HepG2 (cell line): ENCODE data around the gene SYNGR4. TPM values are rescaled to one million over a fixed set of nuclear protein-coding genes. Genes with fewer than 3 reads are reported as not detected.
A peak's percentile ranks its signal among the peaks of the same experiment; 100 is the strongest.

Source experiments
- EEA1 ChIP-seq: sonication (generic); formaldehyde crosslinking; IDR thresholded peaks from 2 replicates; pipeline ENCODE4 v1.5.1; 2020; ENCODE audit warnings: mild to moderate bottlenecking, missing genetic modification reagents, borderline replicate concordance
- MED13 ChIP-seq: sonication (generic); formaldehyde crosslinking; IDR thresholded peaks from 2 replicates; pipeline ENCODE4 v1.5.0; 2020; ENCODE audit warnings: missing genetic modification reagents
- ONECUT2 ChIP-seq: sonication (generic); formaldehyde crosslinking; IDR thresholded peaks from 2 replicates; pipeline ENCODE4 v1.4.0; 2020; ENCODE audit warnings: missing genetic modification reagents
- SALL1 ChIP-seq: sonication (generic); formaldehyde crosslinking; IDR thresholded peaks from 2 replicates; pipeline ENCODE4 v1.8.0; 2022; ENCODE audit warnings: mild to moderate bottlenecking, missing genetic modification reagents
- SAP130 ChIP-seq: IDR thresholded peaks from 2 replicates; pipeline ENCODE4 v1.6.1; 2016; ENCODE audit warnings: low read depth
- TMF1 ChIP-seq: sonication (generic); formaldehyde crosslinking; IDR thresholded peaks from 2 replicates; pipeline ENCODE4 v1.8.1; 2022; ENCODE audit warnings: low read depth, missing genetic modification reagents
- ZNF260 ChIP-seq: sonication (generic); formaldehyde crosslinking; IDR thresholded peaks from 2 replicates; pipeline ENCODE4 v1.4.0; 2020; ENCODE audit warnings: missing genetic modification reagents, low read depth, mild to moderate bottlenecking, borderline replicate concordance
- ZNF788 ChIP-seq: sonication (generic); formaldehyde crosslinking; IDR thresholded peaks from 2 replicates; pipeline ENCODE4 v1.5.0; 2020; ENCODE audit warnings: mild to moderate bottlenecking, missing genetic modification reagents, borderline replicate concordance
- polyA plus RNA-seq, 8 experiments: library from polyadenylated mRNA; depleted of rRNA in 3 of 8; stranded (reverse) in 7 of 8; unstranded in 1 of 8; fragments of >200 nt; fragmentation: Illumina TruSeq in 4 of 8; extraction: Trizol in 4 of 8; gene quantifications; 2 replicates each; pipeline versions ENCODE4 v1.2.1 to v1.2.3, GENCODE V29; 2011 to 2016; ENCODE audit warnings: low read depth in 4 of 8, missing spikeins in 1 of 8, mixed read lengths in 1 of 8; ENCODE audit not compliant: insufficient read depth in 1 of 8
- total RNA-seq, 5 experiments: library from RNA; depleted of rRNA; stranded (reverse); fragments of >200 nt; fragmentation: Illumina TruSeq; extraction: Trizol; gene quantifications; 2 replicates each; pipeline ENCODE4 v1.2.3, GENCODE V29; 2016; ENCODE audit warnings: low read depth in 1 of 5
- TF ChIP-seq, protein P1 (sequence below): sonication (generic); formaldehyde crosslinking; IDR thresholded peaks from 2 replicates; pipeline ENCODE4 v1.5.0; 2020; ENCODE audit warnings: mild to moderate bottlenecking, missing genetic modification reagents
- TF ChIP-seq, protein P2 (sequence below): sonication (generic); formaldehyde crosslinking; conservative IDR thresholded peaks from 2 replicates; pipeline ENCODE4 v1.4.0; 2020; ENCODE audit warnings: mild to moderate bottlenecking, missing genetic modification reagents, moderate library complexity
- TF ChIP-seq, protein P3 (sequence below): sonication (generic); formaldehyde crosslinking; IDR thresholded peaks from 2 replicates; pipeline ENCODE4 v1.4.0; 2020; ENCODE audit warnings: missing genetic modification reagents, borderline replicate concordance
- TF ChIP-seq, protein P4 (sequence below): sonication (generic); formaldehyde crosslinking; IDR thresholded peaks from 2 replicates; pipeline ENCODE4 v1.5.1; 2020; ENCODE audit warnings: mild to moderate bottlenecking, missing genetic modification reagents, borderline replicate concordance
- TF ChIP-seq, protein P5 (sequence below): sonication (generic); formaldehyde crosslinking; IDR thresholded peaks from 2 replicates; pipeline ENCODE4 v1.8.1; 2023; ENCODE audit warnings: mild to moderate bottlenecking, moderate library complexity, missing genetic modification reagents

SYNGR4 gene
- total and polyA plus RNA-seq, 2 of the 13 experiments (the other 11 are each of a cell fraction or from before 2014, with no cell fraction given): not detected

DNA sequence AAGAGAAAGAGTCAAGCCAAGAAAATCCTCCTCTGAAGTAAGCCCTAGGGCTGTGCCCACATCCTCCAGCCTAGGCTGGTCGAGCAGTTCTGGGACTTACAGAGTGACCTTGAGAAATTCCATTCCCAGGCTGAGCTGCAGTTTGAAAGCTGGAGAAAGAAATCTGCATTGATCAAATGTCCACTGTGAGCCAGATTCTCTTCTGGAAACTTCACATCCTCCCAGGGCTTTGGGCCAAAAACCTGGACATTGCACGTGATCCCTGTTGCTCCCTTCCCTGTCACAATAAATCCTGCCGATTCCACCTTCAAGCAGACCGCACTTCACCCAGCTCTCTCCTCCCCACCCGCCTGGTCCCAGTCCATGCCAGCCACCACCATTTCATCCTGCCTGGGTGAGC, 16.1 kb upstream of the SYNGR4 start (continued):
- TF ChIP-seq, protein P1, sequence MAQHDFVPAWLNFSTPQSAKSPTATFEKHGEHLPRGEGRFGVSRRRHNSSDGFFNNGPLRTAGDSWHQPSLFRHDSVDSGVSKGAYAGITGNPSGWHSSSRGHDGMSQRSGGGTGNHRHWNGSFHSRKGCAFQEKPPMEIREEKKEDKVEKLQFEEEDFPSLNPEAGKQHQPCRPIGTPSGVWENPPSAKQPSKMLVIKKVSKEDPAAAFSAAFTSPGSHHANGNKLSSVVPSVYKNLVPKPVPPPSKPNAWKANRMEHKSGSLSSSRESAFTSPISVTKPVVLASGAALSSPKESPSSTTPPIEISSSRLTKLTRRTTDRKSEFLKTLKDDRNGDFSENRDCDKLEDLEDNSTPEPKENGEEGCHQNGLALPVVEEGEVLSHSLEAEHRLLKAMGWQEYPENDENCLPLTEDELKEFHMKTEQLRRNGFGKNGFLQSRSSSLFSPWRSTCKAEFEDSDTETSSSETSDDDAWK (CRISPR knock-in tag): no peak
- TF ChIP-seq, protein P2, sequence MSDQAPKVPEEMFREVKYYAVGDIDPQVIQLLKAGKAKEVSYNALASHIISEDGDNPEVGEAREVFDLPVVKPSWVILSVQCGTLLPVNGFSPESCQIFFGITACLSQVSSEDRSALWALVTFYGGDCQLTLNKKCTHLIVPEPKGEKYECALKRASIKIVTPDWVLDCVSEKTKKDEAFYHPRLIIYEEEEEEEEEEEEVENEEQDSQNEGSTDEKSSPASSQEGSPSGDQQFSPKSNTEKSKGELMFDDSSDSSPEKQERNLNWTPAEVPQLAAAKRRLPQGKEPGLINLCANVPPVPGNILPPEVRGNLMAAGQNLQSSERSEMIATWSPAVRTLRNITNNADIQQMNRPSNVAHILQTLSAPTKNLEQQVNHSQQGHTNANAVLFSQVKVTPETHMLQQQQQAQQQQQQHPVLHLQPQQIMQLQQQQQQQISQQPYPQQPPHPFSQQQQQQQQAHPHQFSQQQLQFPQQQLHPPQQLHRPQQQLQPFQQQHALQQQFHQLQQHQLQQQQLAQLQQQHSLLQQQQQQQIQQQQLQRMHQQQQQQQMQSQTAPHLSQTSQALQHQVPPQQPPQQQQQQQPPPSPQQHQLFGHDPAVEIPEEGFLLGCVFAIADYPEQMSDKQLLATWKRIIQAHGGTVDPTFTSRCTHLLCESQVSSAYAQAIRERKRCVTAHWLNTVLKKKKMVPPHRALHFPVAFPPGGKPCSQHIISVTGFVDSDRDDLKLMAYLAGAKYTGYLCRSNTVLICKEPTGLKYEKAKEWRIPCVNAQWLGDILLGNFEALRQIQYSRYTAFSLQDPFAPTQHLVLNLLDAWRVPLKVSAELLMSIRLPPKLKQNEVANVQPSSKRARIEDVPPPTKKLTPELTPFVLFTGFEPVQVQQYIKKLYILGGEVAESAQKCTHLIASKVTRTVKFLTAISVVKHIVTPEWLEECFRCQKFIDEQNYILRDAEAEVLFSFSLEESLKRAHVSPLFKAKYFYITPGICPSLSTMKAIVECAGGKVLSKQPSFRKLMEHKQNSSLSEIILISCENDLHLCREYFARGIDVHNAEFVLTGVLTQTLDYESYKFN (CRISPR knock-in tag): no peak
- TF ChIP-seq EEA1 (no peak), MED13 (CRISPR knock-in tag) (no peak), SAP130 (CRISPR knock-in tag) (0 out of 2 replicates have a peak, but pooled peaks have one; percentile 21), ZNF788 (CRISPR knock-in tag) (no peak), TMF1 (CRISPR knock-in tag) (no peak), ZNF260 (CRISPR knock-in tag) (no peak), ONECUT2 (no peak), SALL1 (CRISPR knock-in tag) (peak; percentile 22; the same call in 1 of the 2 replicates)
- TF ChIP-seq, protein P3, sequence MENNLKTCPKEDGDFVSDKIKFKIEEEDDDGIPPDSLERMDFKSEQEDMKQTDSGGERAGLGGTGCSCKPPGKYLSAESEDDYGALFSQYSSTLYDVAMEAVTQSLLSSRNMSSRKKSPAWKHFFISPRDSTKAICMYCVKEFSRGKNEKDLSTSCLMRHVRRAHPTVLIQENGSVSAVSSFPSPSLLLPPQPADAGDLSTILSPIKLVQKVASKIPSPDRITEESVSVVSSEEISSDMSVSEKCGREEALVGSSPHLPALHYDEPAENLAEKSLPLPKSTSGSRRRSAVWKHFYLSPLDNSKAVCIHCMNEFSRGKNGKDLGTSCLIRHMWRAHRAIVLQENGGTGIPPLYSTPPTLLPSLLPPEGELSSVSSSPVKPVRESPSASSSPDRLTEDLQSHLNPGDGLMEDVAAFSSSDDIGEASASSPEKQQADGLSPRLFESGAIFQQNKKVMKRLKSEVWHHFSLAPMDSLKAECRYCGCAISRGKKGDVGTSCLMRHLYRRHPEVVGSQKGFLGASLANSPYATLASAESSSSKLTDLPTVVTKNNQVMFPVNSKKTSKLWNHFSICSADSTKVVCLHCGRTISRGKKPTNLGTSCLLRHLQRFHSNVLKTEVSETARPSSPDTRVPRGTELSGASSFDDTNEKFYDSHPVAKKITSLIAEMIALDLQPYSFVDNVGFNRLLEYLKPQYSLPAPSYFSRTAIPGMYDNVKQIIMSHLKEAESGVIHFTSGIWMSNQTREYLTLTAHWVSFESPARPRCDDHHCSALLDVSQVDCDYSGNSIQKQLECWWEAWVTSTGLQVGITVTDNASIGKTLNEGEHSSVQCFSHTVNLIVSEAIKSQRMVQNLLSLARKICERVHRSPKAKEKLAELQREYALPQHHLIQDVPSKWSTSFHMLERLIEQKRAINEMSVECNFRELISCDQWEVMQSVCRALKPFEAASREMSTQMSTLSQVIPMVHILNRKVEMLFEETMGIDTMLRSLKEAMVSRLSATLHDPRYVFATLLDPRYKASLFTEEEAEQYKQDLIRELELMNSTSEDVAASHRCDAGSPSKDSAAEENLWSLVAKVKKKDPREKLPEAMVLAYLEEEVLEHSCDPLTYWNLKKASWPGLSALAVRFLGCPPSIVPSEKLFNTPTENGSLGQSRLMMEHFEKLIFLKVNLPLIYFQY: no peak
- TF ChIP-seq, protein P4, sequence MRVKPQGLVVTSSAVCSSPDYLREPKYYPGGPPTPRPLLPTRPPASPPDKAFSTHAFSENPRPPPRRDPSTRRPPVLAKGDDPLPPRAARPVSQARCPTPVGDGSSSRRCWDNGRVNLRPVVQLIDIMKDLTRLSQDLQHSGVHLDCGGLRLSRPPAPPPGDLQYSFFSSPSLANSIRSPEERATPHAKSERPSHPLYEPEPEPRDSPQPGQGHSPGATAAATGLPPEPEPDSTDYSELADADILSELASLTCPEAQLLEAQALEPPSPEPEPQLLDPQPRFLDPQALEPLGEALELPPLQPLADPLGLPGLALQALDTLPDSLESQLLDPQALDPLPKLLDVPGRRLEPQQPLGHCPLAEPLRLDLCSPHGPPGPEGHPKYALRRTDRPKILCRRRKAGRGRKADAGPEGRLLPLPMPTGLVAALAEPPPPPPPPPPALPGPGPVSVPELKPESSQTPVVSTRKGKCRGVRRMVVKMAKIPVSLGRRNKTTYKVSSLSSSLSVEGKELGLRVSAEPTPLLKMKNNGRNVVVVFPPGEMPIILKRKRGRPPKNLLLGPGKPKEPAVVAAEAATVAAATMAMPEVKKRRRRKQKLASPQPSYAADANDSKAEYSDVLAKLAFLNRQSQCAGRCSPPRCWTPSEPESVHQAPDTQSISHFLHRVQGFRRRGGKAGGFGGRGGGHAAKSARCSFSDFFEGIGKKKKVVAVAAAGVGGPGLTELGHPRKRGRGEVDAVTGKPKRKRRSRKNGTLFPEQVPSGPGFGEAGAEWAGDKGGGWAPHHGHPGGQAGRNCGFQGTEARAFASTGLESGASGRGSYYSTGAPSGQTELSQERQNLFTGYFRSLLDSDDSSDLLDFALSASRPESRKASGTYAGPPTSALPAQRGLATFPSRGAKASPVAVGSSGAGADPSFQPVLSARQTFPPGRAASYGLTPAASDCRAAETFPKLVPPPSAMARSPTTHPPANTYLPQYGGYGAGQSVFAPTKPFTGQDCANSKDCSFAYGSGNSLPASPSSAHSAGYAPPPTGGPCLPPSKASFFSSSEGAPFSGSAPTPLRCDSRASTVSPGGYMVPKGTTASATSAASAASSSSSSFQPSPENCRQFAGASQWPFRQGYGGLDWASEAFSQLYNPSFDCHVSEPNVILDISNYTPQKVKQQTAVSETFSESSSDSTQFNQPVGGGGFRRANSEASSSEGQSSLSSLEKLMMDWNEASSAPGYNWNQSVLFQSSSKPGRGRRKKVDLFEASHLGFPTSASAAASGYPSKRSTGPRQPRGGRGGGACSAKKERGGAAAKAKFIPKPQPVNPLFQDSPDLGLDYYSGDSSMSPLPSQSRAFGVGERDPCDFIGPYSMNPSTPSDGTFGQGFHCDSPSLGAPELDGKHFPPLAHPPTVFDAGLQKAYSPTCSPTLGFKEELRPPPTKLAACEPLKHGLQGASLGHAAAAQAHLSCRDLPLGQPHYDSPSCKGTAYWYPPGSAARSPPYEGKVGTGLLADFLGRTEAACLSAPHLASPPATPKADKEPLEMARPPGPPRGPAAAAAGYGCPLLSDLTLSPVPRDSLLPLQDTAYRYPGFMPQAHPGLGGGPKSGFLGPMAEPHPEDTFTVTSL (CRISPR knock-in tag): no peak
- TF ChIP-seq, protein P5, sequence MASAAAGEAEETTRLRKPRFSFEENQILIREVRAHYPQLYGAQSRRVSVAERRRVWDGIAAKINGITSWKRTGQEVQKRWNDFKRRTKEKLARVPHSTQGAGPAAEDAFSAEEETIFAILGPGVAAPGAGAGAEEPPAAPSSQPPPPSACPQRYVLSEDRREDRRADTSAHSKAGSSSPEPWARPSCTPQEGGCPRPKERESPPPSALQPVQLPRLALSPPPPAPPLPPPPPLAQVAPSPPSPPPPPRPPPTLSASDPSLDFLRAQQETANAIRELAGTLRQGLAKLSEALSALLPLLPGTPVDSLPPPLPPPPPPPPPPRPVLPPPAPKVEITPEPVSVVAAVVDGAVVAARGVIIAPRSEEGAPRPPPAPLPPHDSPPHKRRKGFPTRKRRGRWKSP (CRISPR knock-in tag): no peak
